HepG2 (cell line): ENCODE results near the gene ADSS2.

Experiments
- MXI1 ChIP-seq: IDR thresholded peaks from 3 replicates; pipeline ENCODE4 v1.6.1; 2012; ENCODE audit warnings: low read depth, low read length, inconsistent platforms, borderline replicate concordance
- TAF15 ChIP-seq: fragments of 200-400 bp; formaldehyde crosslinking; IDR thresholded peaks from one replicate; pipeline ENCODE4 v1.6.1; 2018; ENCODE audit warnings: mild to moderate bottlenecking, low read depth, low read length; ENCODE audit not compliant: poor library complexity, severe bottlenecking
- ZNF331 ChIP-seq: sonication (generic); formaldehyde crosslinking; IDR thresholded peaks from 2 replicates; pipeline ENCODE4 v1.4.0; 2020; ENCODE audit warnings: missing genetic modification reagents
- TF ChIP-seq, protein P1 (sequence below): sonication (generic); formaldehyde crosslinking; IDR thresholded peaks from 2 replicates; pipeline ENCODE4 v1.5.0; 2020; ENCODE audit warnings: mild to moderate bottlenecking, missing genetic modification reagents
- TF ChIP-seq, protein P2 (sequence below): IDR thresholded peaks from 2 replicates; pipeline ENCODE4 v1.6.1; 2012; ENCODE audit warnings: inconsistent platforms
- TF ChIP-seq, protein P3 (sequence below): sonication (generic); formaldehyde crosslinking; IDR thresholded peaks from 2 replicates; pipeline ENCODE4 v1.5.0; 2020; ENCODE audit warnings: mild to moderate bottlenecking, missing genetic modification reagents, moderate library complexity
- TF ChIP-seq, protein P4 (sequence below): IDR thresholded peaks from 2 replicates; pipeline ENCODE4 v1.6.1; 2018; ENCODE audit warnings: missing genetic modification reagents

DNA sequence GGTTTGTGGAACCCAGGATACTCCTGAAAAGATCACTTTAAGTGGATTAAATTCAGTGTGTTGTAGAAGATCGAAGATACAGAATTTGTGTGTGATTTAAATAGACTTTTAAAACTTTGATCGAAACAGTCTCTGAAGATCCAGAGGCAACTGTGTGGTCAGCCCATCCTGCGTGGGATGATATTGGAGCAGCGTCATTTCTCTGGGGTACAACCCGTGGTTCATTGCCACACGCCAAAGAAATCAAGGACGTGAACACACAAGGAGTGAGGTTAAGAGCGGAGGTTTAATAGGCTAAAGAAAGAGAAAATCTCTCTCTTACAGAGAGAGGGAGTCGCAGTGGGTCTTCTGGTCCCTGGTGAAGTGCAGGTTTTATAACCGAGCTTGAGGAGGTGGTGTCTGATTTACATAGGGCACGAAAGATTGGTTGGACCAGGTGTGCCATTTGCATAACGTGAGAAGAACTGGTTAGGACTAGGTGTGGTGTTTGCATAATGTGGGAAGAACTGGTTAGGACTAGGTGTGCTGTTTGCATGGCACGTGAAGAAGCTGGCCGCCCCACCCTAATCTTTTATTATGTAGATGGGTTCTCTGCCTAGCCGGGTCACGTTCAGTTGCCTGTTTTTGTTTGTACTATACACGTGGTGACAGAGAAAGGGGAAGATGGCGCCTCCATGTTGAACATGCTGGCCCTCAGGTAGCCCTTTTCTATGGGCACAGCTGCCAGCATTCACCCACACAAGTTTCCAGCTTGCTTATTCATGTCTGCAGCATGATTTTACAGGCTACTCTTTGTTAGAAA lies 82.3 kb downstream of the ADSS2 start:
- TF ChIP-seq, protein P1, sequence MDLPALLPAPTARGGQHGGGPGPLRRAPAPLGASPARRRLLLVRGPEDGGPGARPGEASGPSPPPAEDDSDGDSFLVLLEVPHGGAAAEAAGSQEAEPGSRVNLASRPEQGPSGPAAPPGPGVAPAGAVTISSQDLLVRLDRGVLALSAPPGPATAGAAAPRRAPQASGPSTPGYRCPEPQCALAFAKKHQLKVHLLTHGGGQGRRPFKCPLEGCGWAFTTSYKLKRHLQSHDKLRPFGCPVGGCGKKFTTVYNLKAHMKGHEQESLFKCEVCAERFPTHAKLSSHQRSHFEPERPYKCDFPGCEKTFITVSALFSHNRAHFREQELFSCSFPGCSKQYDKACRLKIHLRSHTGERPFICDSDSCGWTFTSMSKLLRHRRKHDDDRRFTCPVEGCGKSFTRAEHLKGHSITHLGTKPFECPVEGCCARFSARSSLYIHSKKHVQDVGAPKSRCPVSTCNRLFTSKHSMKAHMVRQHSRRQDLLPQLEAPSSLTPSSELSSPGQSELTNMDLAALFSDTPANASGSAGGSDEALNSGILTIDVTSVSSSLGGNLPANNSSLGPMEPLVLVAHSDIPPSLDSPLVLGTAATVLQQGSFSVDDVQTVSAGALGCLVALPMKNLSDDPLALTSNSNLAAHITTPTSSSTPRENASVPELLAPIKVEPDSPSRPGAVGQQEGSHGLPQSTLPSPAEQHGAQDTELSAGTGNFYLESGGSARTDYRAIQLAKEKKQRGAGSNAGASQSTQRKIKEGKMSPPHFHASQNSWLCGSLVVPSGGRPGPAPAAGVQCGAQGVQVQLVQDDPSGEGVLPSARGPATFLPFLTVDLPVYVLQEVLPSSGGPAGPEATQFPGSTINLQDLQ (CRISPR knock-in tag), result no peak
- TF ChIP-seq, protein P2, sequence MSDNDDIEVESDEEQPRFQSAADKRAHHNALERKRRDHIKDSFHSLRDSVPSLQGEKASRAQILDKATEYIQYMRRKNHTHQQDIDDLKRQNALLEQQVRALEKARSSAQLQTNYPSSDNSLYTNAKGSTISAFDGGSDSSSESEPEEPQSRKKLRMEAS, result no peak
- TF ChIP-seq MXI1, result no peak
- TF ChIP-seq, protein P3, sequence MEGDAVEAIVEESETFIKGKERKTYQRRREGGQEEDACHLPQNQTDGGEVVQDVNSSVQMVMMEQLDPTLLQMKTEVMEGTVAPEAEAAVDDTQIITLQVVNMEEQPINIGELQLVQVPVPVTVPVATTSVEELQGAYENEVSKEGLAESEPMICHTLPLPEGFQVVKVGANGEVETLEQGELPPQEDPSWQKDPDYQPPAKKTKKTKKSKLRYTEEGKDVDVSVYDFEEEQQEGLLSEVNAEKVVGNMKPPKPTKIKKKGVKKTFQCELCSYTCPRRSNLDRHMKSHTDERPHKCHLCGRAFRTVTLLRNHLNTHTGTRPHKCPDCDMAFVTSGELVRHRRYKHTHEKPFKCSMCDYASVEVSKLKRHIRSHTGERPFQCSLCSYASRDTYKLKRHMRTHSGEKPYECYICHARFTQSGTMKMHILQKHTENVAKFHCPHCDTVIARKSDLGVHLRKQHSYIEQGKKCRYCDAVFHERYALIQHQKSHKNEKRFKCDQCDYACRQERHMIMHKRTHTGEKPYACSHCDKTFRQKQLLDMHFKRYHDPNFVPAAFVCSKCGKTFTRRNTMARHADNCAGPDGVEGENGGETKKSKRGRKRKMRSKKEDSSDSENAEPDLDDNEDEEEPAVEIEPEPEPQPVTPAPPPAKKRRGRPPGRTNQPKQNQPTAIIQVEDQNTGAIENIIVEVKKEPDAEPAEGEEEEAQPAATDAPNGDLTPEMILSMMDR (CRISPR knock-in tag), result no peak
- TF ChIP-seq, protein P4, sequence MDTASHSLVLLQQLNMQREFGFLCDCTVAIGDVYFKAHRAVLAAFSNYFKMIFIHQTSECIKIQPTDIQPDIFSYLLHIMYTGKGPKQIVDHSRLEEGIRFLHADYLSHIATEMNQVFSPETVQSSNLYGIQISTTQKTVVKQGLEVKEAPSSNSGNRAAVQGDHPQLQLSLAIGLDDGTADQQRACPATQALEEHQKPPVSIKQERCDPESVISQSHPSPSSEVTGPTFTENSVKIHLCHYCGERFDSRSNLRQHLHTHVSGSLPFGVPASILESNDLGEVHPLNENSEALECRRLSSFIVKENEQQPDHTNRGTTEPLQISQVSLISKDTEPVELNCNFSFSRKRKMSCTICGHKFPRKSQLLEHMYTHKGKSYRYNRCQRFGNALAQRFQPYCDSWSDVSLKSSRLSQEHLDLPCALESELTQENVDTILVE (CRISPR knock-in tag), result no peak
- no peak for TF ChIP-seq TAF15
- TF ChIP-seq ZNF331 (CRISPR knock-in tag), result no peak
